B cell (primary cell): Measurements from ENCODE around the gene LURAP1L. TPM values are rescaled to one million over a fixed set of nuclear protein-coding genes. Genes with fewer than 3 reads are reported as not detected.

Source experiments
- ATAC-seq: fragments of 200-7000 bp; cut with Tn5 transposase; one replicate; pipeline ENCODE4 v1.10.0; 2021; ENCODE audit warnings: low read depth, mild to moderate bottlenecking, moderate number of reproducible peaks, moderate library complexity
- CTCF ChIA-PET: fragments of 350-600 bp; sonication (Branson Sonifier 250); formaldehyde crosslinking; loops from one replicate; lab custom pipeline; 2021; ENCODE audit warnings: antibody characterized with exemption, inconsistent platforms; lab: Charles Lee
- POLR2A ChIA-PET: fragments of 350-600 bp; sonication (Branson Sonifier 250); formaldehyde crosslinking; loops from one replicate; lab custom pipeline; 2021; ENCODE audit warnings: antibody characterized with exemption; lab: Charles Lee
- DNase-seq: peaks from one replicate; pipeline ENCODE4 v3.0.0; 2013
- H2AFZ ChIP-seq: 2 replicates; pipeline ENCODE4 v1.6.1; 2012; ENCODE audit warnings: mild to moderate bottlenecking, low read depth, low read length; ENCODE audit not compliant: insufficient read depth, poor library complexity, severe bottlenecking
- H3K27ac ChIP-seq, 2 donors: 1 replicate in 1 of 2; 2 replicates in 1 of 2; pipeline ENCODE4 v1.5.1; 2012 to 2013; ENCODE audit warnings: low read length in 2 of 2, mild to moderate bottlenecking in 2 of 2, moderate library complexity in 1 of 2
- H3K27me3 ChIP-seq, 4 experiments: fragments of 200-600 bp in 1 of 4; sonication (generic) in 1 of 4; replicated peaks in 1 of 4; 1 replicate in 2 of 4; 2 replicates in 2 of 4; pipeline versions ENCODE4 v1.6.1 to v1.7.0; 2013 to 2016; ENCODE audit warnings: low read length in 3 of 4, mild to moderate bottlenecking in 2 of 4, mixed read lengths in 1 of 4, moderate library complexity in 1 of 4; ENCODE audit not compliant: insufficient read depth in 4 of 4, control insufficient read depth in 3 of 4; ENCODE audit errors: control extremely low read depth in 1 of 4
- H3K36me3 ChIP-seq, 2 experiments: replicated peaks in 1 of 2; 1 replicate in 1 of 2; 2 replicates in 1 of 2; pipeline versions ENCODE4 v1.6.1 to v1.7.1; 2013; ENCODE audit warnings: low read length in 1 of 2; ENCODE audit not compliant: insufficient read depth in 2 of 2, control insufficient read depth in 1 of 2; ENCODE audit errors: control extremely low read depth in 1 of 2, extremely low read depth in 1 of 2
- H3K4me1 ChIP-seq, 2 donors: fragments of 200-600 bp in 1 of 2; sonication (generic) in 1 of 2; 1 replicate in 1 of 2; 2 replicates in 1 of 2; pipeline versions ENCODE4 v1.5.1 to v1.6.1; 2013 to 2017; ENCODE audit warnings: low read length in 2 of 2; ENCODE audit not compliant: control insufficient read depth in 2 of 2, insufficient read depth in 2 of 2
- H3K4me2 ChIP-seq: replicated peaks from 2 replicates; pipeline ENCODE3; 2012; ENCODE audit warnings: mild to moderate bottlenecking, low read depth, low read length; ENCODE audit not compliant: poor library complexity, severe bottlenecking
- H3K4me3 ChIP-seq, 5 experiments: fragments of 200-600 bp in 1 of 5; sonication (generic) in 1 of 5; 1 replicate in 3 of 5; 2 replicates in 2 of 5; pipeline versions ENCODE4 v1.5.1 to v1.7.0; 2011 to 2016; ENCODE audit warnings: low read length in 4 of 5, mild to moderate bottlenecking in 4 of 5, low read depth in 2 of 5, control low read depth in 1 of 5, moderate library complexity in 1 of 5; ENCODE audit not compliant: insufficient read depth in 1 of 5; ENCODE audit errors: control extremely low read depth in 1 of 5, extremely low read depth in 1 of 5
- H3K79me2 ChIP-seq: fragments of 200-600 bp; sonication (generic); one replicate; pipeline ENCODE4 v1.6.0; 2016; ENCODE audit warnings: low read length; ENCODE audit not compliant: control insufficient read depth, insufficient read depth
- H3K9ac ChIP-seq: fragments of 200-600 bp; sonication (generic); 2 replicates; pipeline ENCODE4 v1.6.1; 2017; ENCODE audit warnings: mild to moderate bottlenecking, low read length, moderate library complexity
- H3K9me3 ChIP-seq, 3 donors: one replicate each; pipeline versions ENCODE4 v1.6.1 to v1.7.1; 2013; ENCODE audit warnings: low read length in 2 of 3; ENCODE audit not compliant: control insufficient read depth in 2 of 3, insufficient read depth in 1 of 3; ENCODE audit errors: control extremely low read depth in 1 of 3
- H4K20me1 ChIP-seq: 2 replicates; pipeline ENCODE4 v1.6.0; 2012; ENCODE audit warnings: mild to moderate bottlenecking, low read length; ENCODE audit not compliant: insufficient read depth, control insufficient read depth, poor library complexity, severe bottlenecking
- H3K27ac Mint-ChIP-seq: one replicate; pipeline ENCODE4 v1.8.0; 2021; ENCODE audit warnings: mixed read lengths
- H3K27me3 Mint-ChIP-seq: one replicate; pipeline ENCODE4 v1.8.0; 2021; ENCODE audit warnings: mixed read lengths
- H3K4me1 Mint-ChIP-seq: one replicate; pipeline ENCODE4 v1.8.0; 2021; ENCODE audit warnings: mixed read lengths
- H3K4me3 Mint-ChIP-seq: one replicate; pipeline ENCODE4 v1.8.0; 2021; ENCODE audit warnings: mixed read lengths
- H3K9me3 Mint-ChIP-seq: one replicate; pipeline ENCODE4 v1.8.0; 2022; ENCODE audit warnings: mixed read lengths; ENCODE audit not compliant: insufficient read depth
- EZH2 ChIP-seq: IDR thresholded peaks from 2 replicates; pipeline ENCODE4 v1.6.1; 2012; ENCODE audit warnings: borderline replicate concordance, low read depth, mild to moderate bottlenecking, moderate library complexity, low read length; ENCODE audit not compliant: insufficient read depth, poor library complexity, severe bottlenecking
- WGBS: methylation state at CpG from one replicate; pipeline ENCODE4 v1.1.5; 2013; ENCODE audit warnings: missing lambda C conversion rate; ENCODE audit not compliant: insufficient coverage; 5-methylcytosine and 5-hydroxymethylcytosine counted together
- intact Hi-C: fragments of 100-400 bp; cut with micrococcal nuclease; formaldehyde crosslinking; loops from one replicate; pipeline ENCODE4 v1.10.0; 2022
- polyA minus RNA-seq: library from RNA; depleted of rRNA, polyadenylated mRNA; stranded (reverse); fragments of >200 nt; gene quantifications from 2 replicates; pipeline ENCODE4 v1.2.3, GENCODE V29; 2012
- polyA plus RNA-seq: library from polyadenylated mRNA; depleted of rRNA; stranded (reverse); fragments of >200 nt; gene quantifications from 2 replicates; pipeline ENCODE4 v1.2.3, GENCODE V29; 2012
- total RNA-seq, 2 donors: library from RNA; stranded (reverse); fragments of 120-200 nt in 1 of 2; gene quantifications; 1 replicate in 1 of 2; 2 replicates in 1 of 2; pipeline versions ENCODE4 v1.2.3 to v1.2.4, GENCODE V29; 2013 to 2022
- TF ChIP-seq, protein P1 (sequence below): fragments of 200-600 bp; IDR thresholded peaks from one replicate; pipeline ENCODE4 v1.8.0; 2022; ENCODE audit warnings: antibody characterized with exemption, mild to moderate bottlenecking

LURAP1L gene, protein sequence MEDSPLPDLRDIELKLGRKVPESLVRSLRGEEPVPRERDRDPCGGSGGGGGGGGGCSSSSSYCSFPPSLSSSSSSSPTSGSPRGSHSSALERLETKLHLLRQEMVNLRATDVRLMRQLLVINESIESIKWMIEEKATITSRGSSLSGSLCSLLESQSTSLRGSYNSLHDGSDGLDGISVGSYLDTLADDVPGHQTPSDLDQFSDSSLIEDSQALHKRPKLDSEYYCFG
- total RNA-seq (not detected in 2 replicates), polyA plus RNA-seq (not detected in 2 replicates), polyA minus RNA-seq (not detected in 2 replicates)
- 0.26 TPM for total RNA-seq (2013)

GRCh38 chr9:12774861-12775678 is at the start of gene LURAP1L:
Gene LURAP1L (plus strand): TSS chr9:12775020. CDS start chr9:12775716, 696 bp downstream.
- intact Hi-C loops: no loop called here
- peaks cover 13% of the 10 kb centered on the region for H3K4me1 Mint-ChIP-seq
- H3K27ac Mint-ChIP-seq: no peak within 1 kb of the TSS
- Histone ChIP-seq H3K36me3 (no peaks in the 10 kb centered on the region), H3K4me3 (no peak within 1 kb of the TSS), H3K9ac (no peak within 1 kb of the TSS), H3K4me1 (peaks cover 9 to 11% of the 10 kb centered on the region in 2 donors), H3K4me2 (peak within 1 kb of the TSS; percentile 35), H3K27me3 (peaks cover 0 to 22% (median 10%) of the 10 kb centered on the region in 4 experiments), H4K20me1 (no peaks in the 10 kb centered on the region), H3K79me2 (no peaks in the 10 kb centered on the region), H3K9me3 (peaks cover 0 to 15% (median 0%) of the 10 kb centered on the region in 3 donors), H2AFZ (peak within 1 kb of the TSS; percentile 48), H3K27ac (no peak within 1 kb of the TSS)
- no peak for ATAC-seq
- CTCF ChIA-PET: no interaction called here
- no peak for DNase-seq
- H3K4me3 Mint-ChIP-seq: peak within 1 kb of the TSS; percentile 19
- TF ChIP-seq, protein P1, sequence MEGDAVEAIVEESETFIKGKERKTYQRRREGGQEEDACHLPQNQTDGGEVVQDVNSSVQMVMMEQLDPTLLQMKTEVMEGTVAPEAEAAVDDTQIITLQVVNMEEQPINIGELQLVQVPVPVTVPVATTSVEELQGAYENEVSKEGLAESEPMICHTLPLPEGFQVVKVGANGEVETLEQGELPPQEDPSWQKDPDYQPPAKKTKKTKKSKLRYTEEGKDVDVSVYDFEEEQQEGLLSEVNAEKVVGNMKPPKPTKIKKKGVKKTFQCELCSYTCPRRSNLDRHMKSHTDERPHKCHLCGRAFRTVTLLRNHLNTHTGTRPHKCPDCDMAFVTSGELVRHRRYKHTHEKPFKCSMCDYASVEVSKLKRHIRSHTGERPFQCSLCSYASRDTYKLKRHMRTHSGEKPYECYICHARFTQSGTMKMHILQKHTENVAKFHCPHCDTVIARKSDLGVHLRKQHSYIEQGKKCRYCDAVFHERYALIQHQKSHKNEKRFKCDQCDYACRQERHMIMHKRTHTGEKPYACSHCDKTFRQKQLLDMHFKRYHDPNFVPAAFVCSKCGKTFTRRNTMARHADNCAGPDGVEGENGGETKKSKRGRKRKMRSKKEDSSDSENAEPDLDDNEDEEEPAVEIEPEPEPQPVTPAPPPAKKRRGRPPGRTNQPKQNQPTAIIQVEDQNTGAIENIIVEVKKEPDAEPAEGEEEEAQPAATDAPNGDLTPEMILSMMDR: no peak
- no peak for TF ChIP-seq EZH2
- H3K9me3 Mint-ChIP-seq: no peaks in the 10 kb centered on the region
- POLR2A ChIA-PET: no interaction called here
- under 1% methylated on average over 28 of the region's 34 CpGs for whole genome bisulfite sequencing
- H3K27me3 Mint-ChIP-seq: peaks cover 17% of the 10 kb centered on the region

- H3K27ac ChIP-seq: no peak overlapping the region
- no peaks in the 10 kb centered on the region for H4K20me1 ChIP-seq
- H3K4me1 ChIP-seq: no peaks in the 10 kb centered on the region
- intact Hi-C loops: no loop called here
- H3K27me3 ChIP-seq: no peaks in the 10 kb centered on the region
- 88% methylated on average over 1 of the region's 2 CpGs for WGBS
- H3K79me2 ChIP-seq: no peaks in the 10 kb centered on the region
- DNase-seq (no peak), ATAC-seq (no peak)
- no peaks in the 10 kb centered on the region for H3K36me3 ChIP-seq
- no peaks in the 10 kb centered on the region for H3K9me3 ChIP-seq
- H3K4me2 ChIP-seq: no peak overlapping the region
- ChIA-PET POLR2A (no interaction called here), CTCF (no interaction called here)
- no peak overlapping the region for H2AFZ ChIP-seq
- no peak overlapping the region for H3K9ac ChIP-seq
- Mint-ChIP-seq H3K4me3 (no peak overlapping the region), H3K4me1 (no peaks in the 10 kb centered on the region), H3K9me3 (no peaks in the 10 kb centered on the region), H3K27ac (no peak overlapping the region), H3K27me3 (no peaks in the 10 kb centered on the region)
- TF ChIP-seq EZH2: no peak
- TF ChIP-seq, protein P1: no peak
- H3K4me3 ChIP-seq: no peak overlapping the region
Observed at GRCh38 chr9:12726795-12727194, 48.0 kb upstream of the LURAP1L start.
